ENCODE measurements around the gene SNX5.

Gene SNX5

GRCh38 chr20:18011482-18011881 lies 42.9 kb upstream of the SNX5 start:
- TF ChIP-seq, protein P1, sequence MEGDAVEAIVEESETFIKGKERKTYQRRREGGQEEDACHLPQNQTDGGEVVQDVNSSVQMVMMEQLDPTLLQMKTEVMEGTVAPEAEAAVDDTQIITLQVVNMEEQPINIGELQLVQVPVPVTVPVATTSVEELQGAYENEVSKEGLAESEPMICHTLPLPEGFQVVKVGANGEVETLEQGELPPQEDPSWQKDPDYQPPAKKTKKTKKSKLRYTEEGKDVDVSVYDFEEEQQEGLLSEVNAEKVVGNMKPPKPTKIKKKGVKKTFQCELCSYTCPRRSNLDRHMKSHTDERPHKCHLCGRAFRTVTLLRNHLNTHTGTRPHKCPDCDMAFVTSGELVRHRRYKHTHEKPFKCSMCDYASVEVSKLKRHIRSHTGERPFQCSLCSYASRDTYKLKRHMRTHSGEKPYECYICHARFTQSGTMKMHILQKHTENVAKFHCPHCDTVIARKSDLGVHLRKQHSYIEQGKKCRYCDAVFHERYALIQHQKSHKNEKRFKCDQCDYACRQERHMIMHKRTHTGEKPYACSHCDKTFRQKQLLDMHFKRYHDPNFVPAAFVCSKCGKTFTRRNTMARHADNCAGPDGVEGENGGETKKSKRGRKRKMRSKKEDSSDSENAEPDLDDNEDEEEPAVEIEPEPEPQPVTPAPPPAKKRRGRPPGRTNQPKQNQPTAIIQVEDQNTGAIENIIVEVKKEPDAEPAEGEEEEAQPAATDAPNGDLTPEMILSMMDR (IDR thresholded peaks at IDR 0.05; ENCODE audit: control insufficient read depth, extremely low read depth, insufficient read depth) = no peak

GRCh38 chr20:18009116-18009515 lies 40.5 kb upstream of the SNX5 start:
- TF ChIP-seq, protein P1 (IDR thresholded peaks at IDR 0.05; ENCODE audit: control insufficient read depth, extremely low read depth, insufficient read depth) = no peak

More at GRCh38 chr20:18011482-18011881, 42.9 kb upstream of the SNX5 start:
- DNase-seq (ENCODE audit: low read depth) = no peak
- no peak overlapping the region for H3K4me3 ChIP-seq (ENCODE audit: low read depth, low read length)

DNA sequence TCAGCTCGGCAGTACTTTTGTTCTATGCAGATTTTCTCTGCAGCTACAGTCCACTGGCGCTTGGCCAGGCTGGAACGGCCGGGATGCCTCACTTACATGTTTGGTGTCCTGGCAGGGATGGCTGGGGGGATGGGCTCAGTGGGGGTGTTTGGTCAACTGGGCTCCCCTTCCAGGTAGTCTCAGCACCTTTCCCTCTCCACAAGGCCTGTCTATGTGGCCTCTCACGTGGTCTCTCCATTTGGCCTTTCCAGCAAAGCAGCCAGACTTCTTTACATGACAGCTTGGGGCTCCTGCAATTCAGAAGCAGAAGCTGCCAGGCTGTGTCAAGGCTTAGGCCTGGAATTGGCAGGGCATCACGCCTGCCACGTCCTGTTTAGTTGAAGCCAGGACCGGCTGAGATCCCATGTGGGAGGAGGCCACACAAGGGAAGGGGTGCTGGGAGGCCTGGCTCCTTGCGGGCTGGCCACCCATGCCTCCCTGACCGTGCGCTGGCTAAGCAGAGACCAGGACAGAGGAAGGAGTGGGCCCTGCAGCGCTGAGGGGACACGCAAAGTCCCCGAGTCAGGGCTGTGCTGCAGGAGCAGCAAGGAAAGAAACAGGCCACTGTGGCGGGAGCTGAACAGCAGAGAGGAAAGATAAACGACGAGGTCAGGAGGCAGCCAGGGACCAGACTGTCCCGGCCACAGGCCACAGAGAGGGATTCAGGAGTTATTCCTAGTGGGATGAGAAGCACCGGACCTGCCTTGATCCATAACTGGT lies 39.1 kb upstream of the SNX5 start:
- no peak overlapping the region for H3K4me3 ChIP-seq (ENCODE audit: low read depth, low read length)
- DNase-seq (ENCODE audit: low read depth) = no peak
- TF ChIP-seq, protein P1 (IDR thresholded peaks at IDR 0.05; ENCODE audit: control insufficient read depth, extremely low read depth, insufficient read depth) = no peak

More at GRCh38 chr20:18009116-18009515, 40.5 kb upstream of the SNX5 start:
- no peak overlapping the region for H3K4me3 ChIP-seq (ENCODE audit: low read depth, low read length)
- no peak for DNase-seq (ENCODE audit: low read depth)

- no peak overlapping the region for H3K4me3 ChIP-seq (ENCODE audit: low read depth, low read length)
- peak; percentile 72 for DNase-seq (ENCODE audit: low read depth)
- TF ChIP-seq, protein P1 (IDR thresholded peaks at IDR 0.05; ENCODE audit: control insufficient read depth, extremely low read depth, insufficient read depth) = no peak
These were observed 38.1 kb upstream of the SNX5 start for GRCh38 chr20:18006684-18007083.

DNA sequence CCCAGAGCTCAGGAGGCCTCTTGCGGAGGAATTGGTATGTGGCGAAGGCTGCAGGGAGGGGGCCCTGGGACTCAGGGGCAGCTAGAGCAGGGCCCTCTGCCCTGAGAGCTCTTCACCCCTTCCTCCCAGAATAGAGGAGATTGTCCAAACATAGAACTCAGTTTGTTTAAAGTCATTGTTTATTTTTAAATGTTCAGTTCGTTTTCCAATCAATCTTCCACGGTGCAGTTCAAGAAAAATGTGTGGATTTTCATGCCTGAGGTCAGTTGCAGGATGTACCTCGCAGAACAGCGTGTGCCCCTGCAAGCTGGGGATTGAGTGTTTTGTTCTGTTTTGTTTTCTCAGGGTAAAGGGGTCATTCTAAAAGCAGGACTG lies 37.4 kb upstream of the SNX5 start:
- H3K4me3 ChIP-seq (ENCODE audit: low read depth, low read length) = no peak overlapping the region
- DNase-seq (ENCODE audit: low read depth) = no peak
- TF ChIP-seq, protein P1 (IDR thresholded peaks at IDR 0.05; ENCODE audit: control insufficient read depth, extremely low read depth, insufficient read depth) = no peak

- no peak overlapping the region for H3K4me3 ChIP-seq (ENCODE audit: low read depth, low read length)
- no peak for DNase-seq (ENCODE audit: low read depth)
- TF ChIP-seq, protein P1 (IDR thresholded peaks at IDR 0.05; ENCODE audit: control insufficient read depth, extremely low read depth, insufficient read depth) = no peak
These were observed 36.8 kb upstream of the SNX5 start for GRCh38 chr20:18005170-18005989.
